Stomach (tissue), 9 donors: Measurements from ENCODE around the gene CARD19. TPM values are rescaled to one million over a fixed set of nuclear protein-coding genes. Genes with fewer than 3 reads are reported as not detected.
A peak's percentile ranks its signal among the peaks of the same experiment; 100 is the strongest.

Source experiments
- DNase-seq, 2 donors: peaks; one replicate each; pipeline versions ENCODE4 v3.0.0 to v3.0.0-alpha.2; 2013 to 2019
- H3K27ac ChIP-seq, 5 donors: fragments of 200-600 bp in 4 of 5; sonication (generic) in 4 of 5; one replicate each; pipeline ENCODE4 v1.5.1; 2013 to 2019; ENCODE audit warnings: mild to moderate bottlenecking in 1 of 5, moderate library complexity in 1 of 5
- H3K27me3 ChIP-seq, 3 donors: fragments of 200-600 bp; sonication (generic); one replicate each; pipeline ENCODE4 v1.5.1; 2017 to 2019; ENCODE audit warnings: mixed run types in 1 of 3
- H3K36me3 ChIP-seq, 4 donors: fragments of 200-600 bp; sonication (generic); 1 replicate in 3 of 4; 2 replicates in 1 of 4; pipeline ENCODE4 v1.5.1; 2016 to 2019
- H3K4me1 ChIP-seq, 4 donors: fragments of 200-600 bp; sonication (generic); one replicate each; pipeline ENCODE4 v1.5.1; 2016 to 2019
- H3K4me3 ChIP-seq, 4 donors: fragments of 200-600 bp; sonication (generic) in 3 of 4; one replicate each; pipeline ENCODE4 v1.5.1; 2016 to 2019; ENCODE audit warnings: mild to moderate bottlenecking in 1 of 4
- H3K9me3 ChIP-seq, 4 donors: fragments of 200-600 bp; sonication (generic); one replicate each; pipeline ENCODE4 v1.5.1; 2016 to 2019
- CTCF ChIP-seq, 7 experiments: fragments of 450-650 bp in 4 of 7; fragments of 200-600 bp in 3 of 7; sonication (generic) in 3 of 7; IDR thresholded peaks; one replicate each; pipeline ENCODE4 v1.5.1; 2016 to 2019; ENCODE audit warnings: antibody characterized with exemption in 7 of 7, control low read depth in 2 of 7, mild to moderate bottlenecking in 1 of 7
- EP300 ChIP-seq: sonication (generic); formaldehyde crosslinking; IDR thresholded peaks from one replicate; pipeline ENCODE4 v1.6.1; 2017; ENCODE audit warnings: antibody characterized with exemption
- POLR2A ChIP-seq, 4 donors: fragments of 450-650 bp; IDR thresholded peaks; one replicate each; pipeline ENCODE4 v1.6.1; 2016; ENCODE audit warnings: antibody characterized with exemption in 4 of 4, control low read depth in 2 of 4, mild to moderate bottlenecking in 1 of 4, moderate library complexity in 1 of 4
- POLR2AphosphoS5 ChIP-seq, 3 donors: sonication (generic); formaldehyde crosslinking; IDR thresholded peaks; one replicate each; pipeline ENCODE4 v1.6.1; 2016; ENCODE audit warnings: antibody characterized with exemption in 3 of 3
- WGBS, 5 donors: extraction: QIAGEN DNeasy Blood & Tissue Kit in 3 of 5; methylation state at CpG; one replicate each; pipeline versions ENCODE4 v1.1.5 to v1.1.7; 2013 to 2018; 5-methylcytosine and 5-hydroxymethylcytosine counted together
- intact Hi-C: fragments of 100-400 bp; cut with DNase I; formaldehyde crosslinking; loops from one replicate; pipeline ENCODE4 v1.15.1; 2023; ENCODE audit warnings: low total_unique reads
- polyA plus RNA-seq, 3 donors: library from polyadenylated mRNA; stranded (reverse); fragments of 200-250 nt; gene quantifications; one replicate each; pipeline ENCODE4 v1.2.3, GENCODE V29; 2013
- total RNA-seq, 5 donors: library from RNA; depleted of rRNA; stranded (reverse); fragments of >200 nt; gene quantifications; one replicate each; pipeline versions ENCODE4 v1.1.0 to v1.2.3, GENCODE V29; 2014 to 2016
- donor health status: healthy with polysubstance abuse.
- donor health status: Bipolar disorder and iron deficiency.
- donor health status: healthy.

CARD19 gene
- total and polyA plus RNA-seq, 8 donors, result 14.3 to 95.1 (median 45.6) TPM

- Histone ChIP-seq H3K4me3 (no peak overlapping the region), H3K36me3 (no peaks in the 10 kb centered on the region), H3K27ac (peak overlapping the region in 2 of 5 donors; percentile 49 to 58), H3K9me3 (no peaks in the 10 kb centered on the region), H3K4me1 (peaks cover 38 to 70% (median 48%) of the 10 kb centered on the region in 4 donors), H3K27me3 (no peaks in the 10 kb centered on the region)
- intact Hi-C loops, result no loop called here
- 47 to 65% (median 53%) methylated on average over 19 of the region's 19 CpGs for WGBS, 5 donors
- peak; percentile 48 to 80 for DNase-seq
- TF ChIP-seq CTCF (IDR thresholded peaks at IDR 0.05) (no peak), POLR2A (IDR thresholded peaks at IDR 0.05) (no peak), EP300 (no peak), POLR2AphosphoS5 (IDR thresholded peaks at IDR 0.05) (no peak)
These were observed 33.9 kb upstream of the CARD19 start for GRCh38 chr9:93061791-93062763.

- WGBS, 5 donors, result 66 to 80% (median 72%) methylated on average over 11 to 12 of the region's 12 CpGs
- peak overlapping the region in 3 of 5 donors; percentile 40 to 44 (median 42) for H3K27ac ChIP-seq
- intact Hi-C loops, result no loop called here
- DNase-seq, result peak; percentile 57 to 82
- peak in 1 of 3 donors; percentile 40 for TF ChIP-seq POLR2AphosphoS5 (IDR thresholded peaks at IDR 0.05)
- no peak for TF ChIP-seq CTCF (IDR thresholded peaks at IDR 0.05)
- no peaks in the 10 kb centered on the region for H3K9me3 ChIP-seq
- no peaks in the 10 kb centered on the region for H3K27me3 ChIP-seq
- H3K4me3 ChIP-seq, result no peak overlapping the region
- H3K4me1 ChIP-seq, result peaks cover 25 to 50% (median 31%) of the 10 kb centered on the region in 4 donors
- no peaks in the 10 kb centered on the region for H3K36me3 ChIP-seq
These were observed 31.5 kb upstream of the CARD19 start for GRCh38 chr9:93064392-93065134.

DNA sequence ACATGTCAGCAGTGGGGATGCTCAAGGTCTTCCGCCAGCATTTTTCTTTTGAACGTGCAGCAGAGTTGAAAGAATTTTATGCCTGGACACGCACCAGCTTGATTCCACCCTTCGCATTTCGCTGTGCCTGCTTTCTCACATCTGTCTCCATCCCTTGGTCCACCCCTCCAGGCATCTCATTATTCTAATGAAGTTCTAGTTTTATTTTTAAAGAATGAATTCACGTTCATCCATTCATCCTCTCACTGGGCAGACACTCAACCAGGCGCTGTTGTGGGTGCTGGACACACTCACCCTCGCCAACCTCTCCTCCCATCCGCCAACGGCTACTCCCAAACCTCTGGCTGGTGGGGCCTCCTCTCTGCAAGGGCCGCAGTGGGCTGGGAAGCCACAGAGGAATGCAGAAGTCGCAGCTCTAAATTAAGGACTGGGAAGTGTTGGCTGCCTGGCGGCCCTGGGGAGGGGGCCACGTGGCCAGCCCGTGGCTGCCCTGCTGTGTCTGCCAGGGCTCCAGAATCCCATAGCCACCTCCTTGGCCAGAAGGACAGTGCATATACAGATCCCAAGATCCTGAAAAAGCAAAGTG is 30.8 kb upstream of the CARD19 start:
- Histone ChIP-seq H3K27ac (peak overlapping the region in 1 of 5 donors; percentile 21), H3K27me3 (no peaks in the 10 kb centered on the region), H3K36me3 (no peaks in the 10 kb centered on the region), H3K4me1 (peaks cover 18 to 44% (median 24%) of the 10 kb centered on the region in 4 donors), H3K9me3 (no peaks in the 10 kb centered on the region), H3K4me3 (no peak overlapping the region)
- 69 to 83% (median 81%) methylated on average over 15 of the region's 15 CpGs for WGBS, 5 donors
- intact Hi-C loops, result no loop called here
- no peak for DNase-seq
- TF ChIP-seq POLR2AphosphoS5 (IDR thresholded peaks at IDR 0.05), result no peak
- no peak for TF ChIP-seq EP300
- TF ChIP-seq CTCF (IDR thresholded peaks at IDR 0.05), result no peak
- no peak for TF ChIP-seq POLR2A (IDR thresholded peaks at IDR 0.05)

GRCh38 chr9:93066978-93067603 is 28.9 kb upstream of the CARD19 start:
- intact Hi-C loops, result no loop called here
- no peak for TF ChIP-seq POLR2AphosphoS5 (IDR thresholded peaks at IDR 0.05)
- no peak for TF ChIP-seq CTCF (IDR thresholded peaks at IDR 0.05)
- no peak for TF ChIP-seq POLR2A (IDR thresholded peaks at IDR 0.05)
- TF ChIP-seq EP300, result no peak
- no peak for DNase-seq
- no peak overlapping the region for H3K4me3 ChIP-seq
- no peaks in the 10 kb centered on the region for H3K27me3 ChIP-seq
- no peaks in the 10 kb centered on the region for H3K9me3 ChIP-seq
- H3K36me3 ChIP-seq, result no peaks in the 10 kb centered on the region
- WGBS, 5 donors, result 85 to 92% (median 86%) methylated on average over 3 of the region's 3 CpGs
- H3K27ac ChIP-seq, result no peak overlapping the region
- H3K4me1 ChIP-seq, result peaks cover 2 to 35% (median 13%) of the 10 kb centered on the region in 4 donors
